HepG2 (cell line): ENCODE results near the gene C1R. TPM values are rescaled to one million over a fixed set of nuclear protein-coding genes. Genes with fewer than 3 reads are reported as not detected.

Experiments
- BCL6 ChIP-seq: IDR thresholded peaks from 2 replicates; pipeline ENCODE4 v1.6.1; 2016; ENCODE audit warnings: missing genetic modification reagents, missing compliant biosample characterization
- BRCA1 ChIP-seq: sonication (generic); formaldehyde crosslinking; IDR thresholded peaks from 2 replicates; pipeline ENCODE4 v1.4.0; 2020; ENCODE audit warnings: missing genetic modification reagents
- CREB1 ChIP-seq, 2 experiments: fragments of 450-650 bp in 1 of 2; IDR thresholded peaks; 2 replicates each; pipeline ENCODE4 v1.6.1; 2016 to 2017; ENCODE audit warnings: control low read depth in 1 of 2, mild to moderate bottlenecking in 1 of 2, missing compliant biosample characterization in 1 of 2, missing genetic modification characterization in 1 of 2
- HDAC1 ChIP-seq: sonication (generic); formaldehyde crosslinking; IDR thresholded peaks from 2 replicates; pipeline ENCODE4 v1.5.1; 2020; ENCODE audit warnings: mild to moderate bottlenecking, missing genetic modification reagents
- HDAC2 ChIP-seq: sonication (generic); formaldehyde crosslinking; IDR thresholded peaks from 2 replicates; pipeline ENCODE4 v1.4.0; 2020; ENCODE audit warnings: missing genetic modification reagents
- SKI ChIP-seq: fragments of 450-650 bp; IDR thresholded peaks from one replicate; pipeline ENCODE4 v1.6.1; 2018; ENCODE audit warnings: mild to moderate bottlenecking; ENCODE audit not compliant: partially characterized antibody
- SMAD3 ChIP-seq: sonication (generic); formaldehyde crosslinking; IDR thresholded peaks from 2 replicates; pipeline ENCODE4 v1.4.0; 2020; ENCODE audit warnings: missing genetic modification reagents
- SNAI1 ChIP-seq: sonication (generic); formaldehyde crosslinking; IDR thresholded peaks from 2 replicates; pipeline ENCODE4 v1.5.0; 2020; ENCODE audit warnings: mild to moderate bottlenecking, missing genetic modification reagents, borderline replicate concordance
- SOX6 ChIP-seq, 2 experiments: fragments of 450-650 bp in 1 of 2; sonication (generic) in 1 of 2; formaldehyde crosslinking in 1 of 2; IDR thresholded peaks; 2 replicates each; pipeline versions ENCODE4 v1.4.0 to v1.6.1; 2017 to 2020; ENCODE audit warnings: antibody characterized with exemption in 1 of 2, mild to moderate bottlenecking in 1 of 2, missing genetic modification reagents in 1 of 2
- TOE1 ChIP-seq: sonication (generic); formaldehyde crosslinking; IDR thresholded peaks from 2 replicates; pipeline ENCODE4 v1.4.0; 2020; ENCODE audit warnings: mild to moderate bottlenecking, missing genetic modification reagents
- XRCC5 ChIP-seq: fragments of 200-400 bp; formaldehyde crosslinking; optimal IDR thresholded peaks from 2 replicates; pipeline ENCODE3; 2017; ENCODE audit warnings: mild to moderate bottlenecking, low read length
- ZNF101 ChIP-seq: sonication (generic); formaldehyde crosslinking; IDR thresholded peaks from 2 replicates; pipeline ENCODE4 v1.4.0; 2020; ENCODE audit warnings: mild to moderate bottlenecking, low read depth, missing genetic modification reagents, borderline replicate concordance
- ZNF160 ChIP-seq: sonication (generic); formaldehyde crosslinking; IDR thresholded peaks from 2 replicates; pipeline ENCODE4 v1.8.0; 2022; ENCODE audit warnings: mild to moderate bottlenecking, inconsistent platforms, missing genetic modification reagents
- ZNF251 ChIP-seq: sonication (generic); formaldehyde crosslinking; IDR thresholded peaks from 2 replicates; pipeline ENCODE4 v1.9.0; 2021; ENCODE audit warnings: mild to moderate bottlenecking, missing genetic modification reagents
- ZNF644 ChIP-seq: IDR thresholded peaks from 2 replicates; pipeline ENCODE4 v1.6.1; 2016; ENCODE audit warnings: low read depth
- ZNF891 ChIP-seq: sonication (generic); formaldehyde crosslinking; IDR thresholded peaks from 2 replicates; pipeline ENCODE4 v1.5.0; 2020; ENCODE audit warnings: mild to moderate bottlenecking, missing genetic modification reagents
- polyA plus RNA-seq, 8 experiments: library from polyadenylated mRNA; depleted of rRNA in 3 of 8; stranded (reverse) in 7 of 8; unstranded in 1 of 8; fragments of >200 nt; fragmentation: Illumina TruSeq in 4 of 8; extraction: Trizol in 4 of 8; gene quantifications; 2 replicates each; pipeline versions ENCODE4 v1.2.1 to v1.2.3, GENCODE V29; 2011 to 2016; ENCODE audit warnings: low read depth in 4 of 8, missing spikeins in 1 of 8, mixed read lengths in 1 of 8; ENCODE audit not compliant: insufficient read depth in 1 of 8
- total RNA-seq, 5 experiments: library from RNA; depleted of rRNA; stranded (reverse); fragments of >200 nt; fragmentation: Illumina TruSeq; extraction: Trizol; gene quantifications; 2 replicates each; pipeline ENCODE4 v1.2.3, GENCODE V29; 2016; ENCODE audit warnings: low read depth in 1 of 5
- TF ChIP-seq, protein P1 (sequence below): IDR thresholded peaks from 2 replicates; pipeline ENCODE4 v1.6.1; 2016; ENCODE audit warnings: missing biosample characterization, missing genetic modification reagents, low read depth
- TF ChIP-seq, protein P2 (sequence below): IDR thresholded peaks from 2 replicates; pipeline ENCODE4 v1.6.1; 2016; ENCODE audit warnings: missing compliant biosample characterization, missing genetic modification reagents, borderline replicate concordance
- TF ChIP-seq, protein P3 (sequence below): sonication (generic); formaldehyde crosslinking; IDR thresholded peaks from one replicate; pipeline ENCODE4 v1.5.1; 2020; ENCODE audit warnings: mild to moderate bottlenecking, missing genetic modification reagents; ENCODE audit errors: not compliant biosample characterization

C1R gene
- total and polyA plus RNA-seq, 2 of the 13 experiments (the other 11 are each of a cell fraction or from before 2014, with no cell fraction given) = 3.5 to 6.5 TPM

DNA sequence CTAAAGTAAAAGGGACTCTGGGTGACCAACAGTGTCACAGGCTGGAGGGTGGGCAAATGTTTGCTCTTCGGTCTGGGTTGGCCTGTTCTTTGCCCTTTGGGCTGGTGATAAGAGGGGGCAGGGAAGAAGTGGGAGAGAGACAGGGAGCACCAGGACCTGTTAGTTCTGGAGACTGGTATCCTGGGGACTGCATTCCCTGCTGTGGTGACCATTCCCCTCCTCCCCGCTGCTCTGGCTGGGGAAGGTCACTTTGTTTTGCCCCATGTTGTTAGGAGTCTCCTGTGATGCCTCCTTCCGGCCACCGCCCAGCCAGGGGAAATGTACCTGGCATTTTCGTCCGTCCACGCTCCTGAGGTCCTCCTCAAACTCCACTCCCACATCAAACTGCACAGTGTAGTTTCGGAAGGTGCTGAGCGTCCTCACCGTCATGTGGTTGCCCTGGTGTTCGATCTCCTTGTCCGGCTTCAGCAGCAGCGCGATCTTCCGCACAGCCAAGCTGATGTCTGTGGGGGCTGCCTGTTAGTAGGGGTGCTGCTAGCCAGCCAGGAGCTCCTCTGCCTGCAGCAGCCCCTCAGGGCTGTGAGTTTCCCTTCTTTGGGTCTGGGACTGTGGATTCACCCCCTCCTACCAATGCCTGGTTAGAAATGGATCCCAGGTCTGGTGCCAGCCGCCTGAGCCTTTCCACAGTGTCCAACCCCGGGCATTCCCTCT, 35.8 kb upstream of the C1R start (continued):
- TF ChIP-seq, protein P1, sequence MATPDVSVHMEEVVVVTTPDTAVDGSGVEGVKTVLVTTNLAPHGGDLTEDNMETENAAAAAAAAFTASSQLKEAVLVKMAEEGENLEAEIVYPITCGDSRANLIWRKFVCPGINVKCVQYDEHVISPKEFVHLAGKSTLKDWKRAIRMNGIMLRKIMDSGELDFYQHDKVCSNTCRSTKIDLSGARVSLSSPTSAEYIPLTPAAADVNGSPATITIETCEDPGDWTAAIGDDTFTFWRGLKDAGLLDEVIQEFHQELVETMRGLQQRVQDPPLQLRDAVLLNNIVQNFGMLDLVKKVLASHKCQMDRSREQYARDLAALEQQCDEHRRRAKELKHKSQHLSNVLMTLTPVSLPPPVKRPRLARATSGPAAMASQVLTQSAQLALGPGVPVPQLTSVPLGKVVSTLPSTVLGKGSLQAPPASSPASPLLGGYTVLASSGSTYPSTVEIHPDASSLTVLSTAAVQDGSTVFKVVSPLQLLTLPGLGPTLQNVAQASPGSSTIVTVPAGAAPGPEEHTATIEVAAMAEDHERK = no peak
- TF ChIP-seq ZNF891 = peak; percentile 24; the same call in 1 of the 2 replicates
- TF ChIP-seq TOE1 = no peak
- TF ChIP-seq, protein P2, sequence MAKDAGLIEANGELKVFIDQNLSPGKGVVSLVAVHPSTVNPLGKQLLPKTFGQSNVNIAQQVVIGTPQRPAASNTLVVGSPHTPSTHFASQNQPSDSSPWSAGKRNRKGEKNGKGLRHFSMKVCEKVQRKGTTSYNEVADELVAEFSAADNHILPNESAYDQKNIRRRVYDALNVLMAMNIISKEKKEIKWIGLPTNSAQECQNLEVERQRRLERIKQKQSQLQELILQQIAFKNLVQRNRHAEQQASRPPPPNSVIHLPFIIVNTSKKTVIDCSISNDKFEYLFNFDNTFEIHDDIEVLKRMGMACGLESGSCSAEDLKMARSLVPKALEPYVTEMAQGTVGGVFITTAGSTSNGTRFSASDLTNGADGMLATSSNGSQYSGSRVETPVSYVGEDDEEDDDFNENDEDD (CRISPR knock-in tag) = no peak
- peak; percentile 77; the same call in 1 of the 2 replicates for TF ChIP-seq HDAC2
- TF ChIP-seq CREB1 (IDR thresholded peaks at IDR 0.05) = no peak
- TF ChIP-seq CREB1 (CRISPR knock-in tag; IDR thresholded peaks at IDR 0.05) = 0 out of 2 replicates have a peak, but pooled peaks have one; percentile 1
- no peak for TF ChIP-seq SNAI1 (CRISPR knock-in tag)
- TF ChIP-seq BRCA1 (CRISPR knock-in tag) = no peak
- TF ChIP-seq XRCC5 = peak; percentile 38
- peak; percentile 22; the same call in 1 of the 2 replicates for TF ChIP-seq SMAD3 (CRISPR knock-in tag)
- no peak for TF ChIP-seq ZNF101
- no peak for TF ChIP-seq ZNF160 (CRISPR knock-in tag)
- TF ChIP-seq, protein P3, sequence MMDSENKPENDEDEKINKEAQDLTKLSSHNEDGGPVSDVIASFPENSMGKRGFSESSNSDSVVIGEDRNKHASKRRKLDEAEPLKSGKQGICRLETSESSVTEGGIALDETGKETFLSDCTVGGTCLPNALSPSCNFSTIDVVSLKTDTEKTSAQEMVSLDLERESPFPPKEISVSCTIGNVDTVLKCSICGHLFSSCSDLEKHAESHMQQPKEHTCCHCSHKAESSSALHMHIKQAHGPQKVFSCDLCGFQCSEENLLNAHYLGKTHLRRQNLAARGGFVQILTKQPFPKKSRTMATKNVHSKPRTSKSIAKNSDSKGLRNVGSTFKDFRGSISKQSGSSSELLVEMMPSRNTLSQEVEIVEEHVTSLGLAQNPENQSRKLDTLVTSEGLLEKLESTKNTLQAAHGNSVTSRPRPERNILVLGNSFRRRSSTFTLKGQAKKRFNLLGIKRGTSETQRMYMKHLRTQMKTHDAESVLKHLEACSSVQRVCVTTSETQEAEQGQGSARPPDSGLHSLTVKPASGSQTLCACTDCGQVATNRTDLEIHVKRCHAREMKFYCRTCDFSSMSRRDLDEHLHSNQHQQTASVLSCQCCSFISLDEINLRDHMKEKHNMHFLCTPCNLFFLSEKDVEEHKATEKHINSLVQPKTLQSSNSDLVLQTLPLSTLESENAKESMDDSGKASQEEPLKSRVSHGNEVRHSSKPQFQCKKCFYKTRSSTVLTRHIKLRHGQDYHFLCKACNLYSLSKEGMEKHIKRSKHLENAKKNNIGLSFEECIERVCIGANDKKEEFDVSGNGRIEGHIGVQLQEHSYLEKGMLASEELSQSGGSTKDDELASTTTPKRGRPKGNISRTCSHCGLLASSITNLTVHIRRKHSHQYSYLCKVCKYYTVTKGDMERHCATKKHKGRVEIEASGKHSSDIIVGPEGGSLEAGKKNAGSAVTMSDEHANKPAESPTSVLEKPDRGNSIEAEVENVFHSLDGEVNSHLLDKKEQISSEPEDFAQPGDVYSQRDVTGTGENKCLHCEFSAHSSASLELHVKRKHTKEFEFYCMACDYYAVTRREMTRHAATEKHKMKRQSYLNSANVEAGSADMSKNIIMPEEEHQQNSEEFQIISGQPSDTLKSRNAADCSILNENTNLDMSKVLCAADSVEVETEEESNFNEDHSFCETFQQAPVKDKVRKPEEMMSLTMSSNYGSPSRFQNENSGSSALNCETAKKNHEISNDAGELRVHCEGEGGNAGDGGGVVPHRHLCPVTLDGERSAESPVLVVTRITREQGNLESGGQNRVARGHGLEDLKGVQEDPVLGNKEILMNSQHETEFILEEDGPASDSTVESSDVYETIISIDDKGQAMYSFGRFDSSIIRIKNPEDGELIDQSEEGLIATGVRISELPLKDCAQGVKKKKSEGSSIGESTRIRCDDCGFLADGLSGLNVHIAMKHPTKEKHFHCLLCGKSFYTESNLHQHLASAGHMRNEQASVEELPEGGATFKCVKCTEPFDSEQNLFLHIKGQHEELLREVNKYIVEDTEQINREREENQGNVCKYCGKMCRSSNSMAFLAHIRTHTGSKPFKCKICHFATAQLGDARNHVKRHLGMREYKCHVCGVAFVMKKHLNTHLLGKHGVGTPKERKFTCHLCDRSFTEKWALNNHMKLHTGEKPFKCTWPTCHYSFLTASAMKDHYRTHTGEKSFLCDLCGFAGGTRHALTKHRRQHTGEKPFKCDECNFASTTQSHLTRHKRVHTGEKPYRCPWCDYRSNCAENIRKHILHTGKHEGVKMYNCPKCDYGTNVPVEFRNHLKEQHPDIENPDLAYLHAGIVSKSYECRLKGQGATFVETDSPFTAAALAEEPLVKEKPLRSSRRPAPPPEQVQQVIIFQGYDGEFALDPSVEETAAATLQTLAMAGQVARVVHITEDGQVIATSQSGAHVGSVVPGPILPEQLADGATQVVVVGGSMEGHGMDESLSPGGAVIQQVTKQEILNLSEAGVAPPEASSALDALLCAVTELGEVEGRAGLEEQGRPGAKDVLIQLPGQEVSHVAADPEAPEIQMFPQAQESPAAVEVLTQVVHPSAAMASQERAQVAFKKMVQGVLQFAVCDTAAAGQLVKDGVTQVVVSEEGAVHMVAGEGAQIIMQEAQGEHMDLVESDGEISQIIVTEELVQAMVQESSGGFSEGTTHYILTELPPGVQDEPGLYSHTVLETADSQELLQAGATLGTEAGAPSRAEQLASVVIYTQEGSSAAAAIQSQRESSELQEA = no peak
- TF ChIP-seq HDAC1 (CRISPR knock-in tag) = peak; percentile 68; the same call in 1 of the 2 replicates
- TF ChIP-seq SOX6 (IDR thresholded peaks at IDR 0.05) = no peak
- peak; percentile 71 for TF ChIP-seq SOX6 (CRISPR knock-in tag; IDR thresholded peaks at IDR 0.05)
- TF ChIP-seq ZNF644 (CRISPR knock-in tag) = no peak
- no peak for TF ChIP-seq ZNF251 (CRISPR knock-in tag)
- TF ChIP-seq SKI = peak; percentile 35
- TF ChIP-seq BCL6 (CRISPR knock-in tag) = peak; percentile 31; the same call in 1 of the 2 replicates
